DMS153 (cell line): ENCODE results near the gene ZDHHC13.
"Not testable (repeated sequence)": the region's sequence is repeated elsewhere in the genome, so short reads cannot be mapped to it uniquely, and the experiment has no call there.

Experiments
- DNase-seq: peaks from one replicate; lab custom pipeline; 2025; lab: John Stamatoyannopoulos, UW

The ZDHHC13 gene

DNA sequence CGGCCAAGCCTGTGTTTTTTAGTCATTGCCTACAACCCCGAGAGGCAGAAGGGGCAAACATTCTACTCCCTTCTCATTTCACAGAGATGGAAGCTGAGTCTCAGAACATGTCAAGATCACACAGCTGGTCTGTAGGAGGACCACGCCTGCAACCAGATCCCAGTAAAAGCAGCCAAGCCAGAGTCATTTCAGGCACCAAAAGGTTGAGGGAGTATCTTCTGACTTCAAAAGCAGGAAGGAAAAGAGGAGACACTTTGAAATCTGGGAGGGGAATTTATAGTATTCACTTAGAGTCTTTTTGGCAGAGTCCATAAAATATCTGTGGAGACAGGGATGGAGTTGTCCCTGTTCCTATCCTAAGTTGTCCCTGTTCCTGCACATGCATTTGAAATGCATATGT, 17.9 kb upstream of the ZDHHC13 start:
- no peak for DNase-seq

DNA sequence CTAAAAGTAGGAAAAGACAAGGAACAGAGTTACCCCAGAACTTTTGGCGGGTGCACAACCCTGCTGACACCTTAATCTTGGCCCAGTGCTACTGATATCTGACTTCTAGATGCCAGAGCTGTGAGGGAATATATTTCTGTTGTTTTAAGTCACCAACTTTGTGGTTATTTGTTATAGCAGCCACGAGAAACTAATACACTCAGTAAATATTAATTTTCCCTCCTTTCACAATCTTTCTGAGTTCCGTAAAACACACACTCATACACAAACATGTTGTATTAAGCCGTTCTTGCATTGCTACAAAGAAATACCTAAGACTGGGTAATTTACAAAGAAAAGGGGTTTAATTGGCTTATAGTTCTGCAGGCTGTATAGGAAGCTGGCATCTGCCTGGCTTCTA, 16.1 kb upstream of the ZDHHC13 start:
- no peak for DNase-seq

GRCh38 chr11:19101796-19102520, 15.0 kb upstream of the ZDHHC13 start:
- peak; percentile 52 for DNase-seq

- no peak for DNase-seq
Observed at GRCh38 chr11:19102521-19102900, 14.5 kb upstream of the ZDHHC13 start.

- DNase-seq: no peak
Observed at GRCh38 chr11:19105011-19105410, 12.0 kb upstream of the ZDHHC13 start.

DNA sequence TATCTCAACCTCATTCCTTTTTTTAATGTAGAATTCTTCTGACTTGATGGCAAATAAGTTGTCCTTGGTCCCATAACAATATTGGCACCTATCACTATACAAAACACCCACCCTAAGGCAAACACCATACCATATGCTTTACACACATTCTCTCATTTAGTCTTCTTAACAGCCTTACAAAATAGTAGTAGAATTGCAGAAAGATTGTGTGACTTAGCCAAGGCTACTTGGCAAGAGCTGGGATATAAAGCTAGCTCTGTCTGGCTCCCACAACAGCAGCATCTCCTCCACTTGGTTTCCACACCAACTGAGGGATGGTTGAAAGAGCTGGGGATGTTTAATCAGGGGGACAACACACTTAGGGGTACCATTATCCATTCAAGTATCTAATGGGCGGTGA, 9.8 kb upstream of the ZDHHC13 start:
- no peak for DNase-seq

GRCh38 chr11:19110295-19110694, 6.7 kb upstream of the ZDHHC13 start:
- peak; percentile 37 for DNase-seq

DNA sequence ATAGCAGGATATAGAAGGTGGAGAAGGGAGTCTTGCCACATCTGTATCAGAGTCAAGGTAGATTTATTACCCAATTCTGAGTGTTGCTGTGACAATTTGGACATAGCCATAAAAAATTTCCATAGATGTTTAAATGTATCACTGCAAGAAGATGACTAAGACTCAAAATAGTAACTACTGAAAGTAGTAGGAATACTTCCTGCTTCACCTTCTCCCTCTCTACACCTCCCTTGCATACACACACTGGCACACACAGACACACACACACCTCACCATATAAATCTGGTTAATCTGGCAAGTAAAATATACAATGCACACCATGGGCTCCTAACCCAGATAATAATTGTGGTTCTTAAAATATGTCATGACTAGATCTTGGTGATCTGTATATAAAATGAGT, 5.2 kb upstream of the ZDHHC13 start:
- DNase-seq: no peak

DNA sequence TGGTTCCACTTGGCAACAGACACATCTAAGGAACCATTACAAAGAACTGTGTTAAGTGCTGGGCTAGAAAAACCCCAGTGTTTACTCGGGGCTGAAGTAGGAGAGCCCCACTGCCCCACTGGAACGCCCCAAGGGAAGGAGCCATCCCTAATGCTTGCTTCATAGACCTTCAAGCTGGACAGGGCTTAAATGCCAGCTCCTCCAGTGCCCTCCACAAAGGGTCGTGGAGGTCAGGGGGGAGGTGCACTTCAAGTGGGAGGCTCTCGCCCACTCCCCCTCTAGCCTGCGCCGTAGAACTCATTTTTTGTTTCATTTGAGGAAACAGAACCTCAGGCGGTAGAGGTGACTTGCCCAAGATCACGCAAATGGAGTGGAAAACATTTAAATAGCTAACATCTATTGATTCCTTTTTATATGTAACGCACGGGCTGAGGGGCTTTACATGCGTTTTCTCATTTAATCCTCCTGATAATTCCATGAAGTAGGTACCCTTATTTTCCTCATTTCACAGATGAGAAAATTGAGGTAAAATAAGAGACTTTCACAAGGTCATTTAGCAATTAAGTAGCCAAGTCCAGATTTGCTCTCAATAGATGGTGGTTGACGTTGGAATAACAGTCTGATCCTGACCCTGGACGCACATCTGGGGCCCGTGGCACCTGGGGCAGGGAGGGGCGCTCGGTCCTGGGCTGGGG, 545 bp upstream of the ZDHHC13 start:
- no peak for DNase-seq

DNA sequence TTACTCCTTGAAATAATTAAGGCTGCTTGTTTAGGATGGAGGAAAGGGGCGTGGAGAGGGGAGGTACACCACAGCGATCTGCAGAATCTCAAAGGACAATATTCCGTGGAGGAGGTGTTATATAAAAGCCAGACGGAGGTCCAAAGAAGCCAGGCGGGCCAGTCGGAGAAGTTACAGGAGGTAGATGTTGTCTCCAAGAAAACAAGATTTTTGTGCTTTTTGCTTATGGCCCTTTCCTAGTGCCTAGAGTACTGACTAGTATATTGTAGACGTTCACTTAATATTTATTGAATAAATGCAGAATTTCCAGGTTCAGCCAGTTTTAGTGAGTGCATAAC, 761 bp downstream of the ZDHHC13 start:
- no peak for DNase-seq

DNA sequence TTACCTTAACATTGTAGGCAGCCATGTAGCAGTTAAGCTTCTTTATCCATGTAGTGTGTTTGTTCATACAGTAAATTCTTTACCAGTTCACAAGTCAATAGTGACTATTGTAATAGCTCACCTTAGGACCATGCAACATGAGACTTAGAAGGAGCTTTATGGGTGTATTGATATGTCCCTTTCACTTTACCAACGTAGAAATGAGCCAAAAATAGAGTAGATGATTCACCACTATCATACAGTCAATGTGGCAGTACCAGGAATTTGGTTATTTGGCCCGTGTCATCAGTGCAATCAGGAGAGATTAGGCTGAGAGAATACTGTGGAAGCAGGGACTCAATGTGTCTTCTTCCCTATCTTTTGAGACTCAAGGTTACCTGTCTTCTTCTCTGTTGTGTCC, 4.7 kb downstream of the ZDHHC13 start:
- no peak for DNase-seq

GRCh38 chr11:19122960-19123615, 6.1 kb downstream of the ZDHHC13 start:
- no peak for DNase-seq

DNA sequence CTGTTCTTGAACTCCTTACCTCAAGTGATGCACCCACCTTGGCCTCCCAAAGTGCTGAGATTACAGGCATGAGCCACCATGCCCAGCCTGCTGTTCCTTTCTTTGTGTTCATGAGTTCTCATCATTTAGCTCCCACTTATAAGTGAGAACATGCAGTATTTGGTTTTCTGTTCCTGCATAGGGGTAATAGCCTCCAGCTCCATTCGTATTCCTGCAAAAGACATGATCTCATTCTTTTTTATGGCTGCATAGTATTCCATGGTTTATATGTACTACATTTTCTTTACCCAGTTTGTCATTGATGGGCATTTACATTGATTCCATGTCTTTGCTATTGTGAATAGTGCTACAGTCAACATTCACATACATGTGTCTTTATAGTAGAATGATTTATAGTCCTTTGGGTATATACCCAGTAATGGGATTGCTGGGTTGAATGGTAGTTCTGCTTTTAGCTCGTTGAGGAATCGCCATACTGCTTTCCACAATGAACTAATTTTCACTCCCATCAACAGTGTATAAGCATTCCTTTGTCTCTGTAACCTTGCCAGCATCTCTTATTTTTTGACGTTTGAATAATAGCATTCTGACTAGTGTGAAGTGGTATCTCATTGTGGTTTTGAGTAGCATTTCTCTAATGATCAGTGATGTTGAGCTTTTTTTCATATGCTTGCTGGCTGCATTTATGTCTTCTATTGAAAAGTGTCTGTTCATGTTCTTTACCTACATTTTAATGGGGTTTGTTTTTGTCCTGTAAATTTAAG, 9.8 kb downstream of the ZDHHC13 start:
- not testable (repeated sequence) for DNase-seq

- no peak for DNase-seq
Observed at GRCh38 chr11:19134004-19134403, 17.0 kb downstream of the ZDHHC13 start.

DNA sequence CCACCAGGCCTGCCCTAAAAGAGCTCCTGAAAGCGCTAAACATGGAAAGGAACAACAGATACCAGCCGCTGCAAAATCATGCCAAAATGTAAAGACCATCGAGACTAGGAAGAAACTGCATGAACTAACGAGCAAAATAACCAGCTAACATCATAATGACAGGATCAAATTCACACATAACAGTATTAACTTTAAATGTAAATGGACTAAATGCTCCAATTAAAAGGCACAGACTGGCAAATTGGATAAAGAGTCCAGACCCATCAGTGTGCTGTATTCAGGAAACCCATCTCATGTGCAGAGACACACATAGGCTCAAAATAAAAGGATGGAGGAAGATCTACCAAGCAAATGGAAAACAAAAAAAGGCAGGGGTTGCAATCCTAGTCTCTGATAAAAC, 19.9 kb downstream of the ZDHHC13 start:
- DNase-seq: not testable (repeated sequence)

DNA sequence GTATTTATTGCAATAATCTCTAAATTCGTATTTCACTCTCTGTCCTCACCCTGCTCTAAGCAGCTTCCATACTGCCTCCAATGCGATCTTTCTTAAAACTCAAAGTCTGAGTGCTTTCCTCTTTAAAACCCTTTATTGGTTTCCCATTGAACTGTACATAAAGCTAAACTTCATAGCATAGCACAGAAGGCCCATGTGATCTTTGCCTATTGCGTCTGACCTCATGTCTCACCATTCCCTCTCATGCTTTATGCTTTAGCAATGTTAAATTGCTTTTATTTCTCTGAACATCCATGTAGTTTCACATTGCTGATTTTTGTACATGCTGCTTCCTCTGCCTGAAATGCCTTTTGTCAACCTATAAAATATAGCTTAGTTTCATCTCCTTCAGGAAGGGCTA, 28.4 kb downstream of the ZDHHC13 start:
- no peak for DNase-seq

DNA sequence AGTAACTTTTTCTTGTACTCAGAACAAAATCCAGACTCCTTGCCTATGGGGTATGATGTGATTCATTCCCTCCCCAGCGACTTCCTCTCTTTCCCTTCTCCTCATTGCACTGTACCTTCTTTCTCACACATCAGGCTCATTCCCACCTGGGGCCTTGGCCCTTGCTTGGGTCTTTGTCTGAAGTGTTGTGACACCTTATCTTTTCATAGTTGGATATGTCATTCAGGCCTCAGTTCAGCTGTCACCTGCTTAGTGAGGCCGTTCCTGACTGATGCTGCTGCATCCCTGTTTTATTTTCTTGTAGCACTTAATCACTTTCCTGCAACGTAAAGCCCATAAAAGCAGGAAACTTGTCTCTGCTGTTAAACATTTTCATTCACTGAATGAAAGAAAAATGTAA, 39.9 kb downstream of the ZDHHC13 start:
- DNase-seq: no peak

DNA sequence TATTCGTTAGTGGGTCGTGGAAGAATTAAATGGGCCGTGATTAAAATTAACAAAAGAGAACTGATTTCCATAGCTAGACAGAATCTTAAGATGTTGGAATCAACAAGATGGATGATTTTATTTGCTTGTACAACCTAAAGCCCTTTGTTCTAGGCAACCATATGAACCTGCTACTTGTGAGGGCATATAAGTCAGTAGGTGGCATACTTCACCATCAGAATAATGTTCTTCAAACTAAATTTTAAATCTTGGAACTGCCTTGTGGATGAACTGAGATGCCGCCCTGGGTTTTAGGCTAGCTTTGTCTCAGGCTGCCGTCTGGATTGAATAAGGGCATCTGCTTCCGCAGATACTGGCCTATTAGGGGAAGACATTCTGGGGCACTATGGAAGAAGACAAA, 43.9 kb downstream of the ZDHHC13 start:
- no peak for DNase-seq

DNA sequence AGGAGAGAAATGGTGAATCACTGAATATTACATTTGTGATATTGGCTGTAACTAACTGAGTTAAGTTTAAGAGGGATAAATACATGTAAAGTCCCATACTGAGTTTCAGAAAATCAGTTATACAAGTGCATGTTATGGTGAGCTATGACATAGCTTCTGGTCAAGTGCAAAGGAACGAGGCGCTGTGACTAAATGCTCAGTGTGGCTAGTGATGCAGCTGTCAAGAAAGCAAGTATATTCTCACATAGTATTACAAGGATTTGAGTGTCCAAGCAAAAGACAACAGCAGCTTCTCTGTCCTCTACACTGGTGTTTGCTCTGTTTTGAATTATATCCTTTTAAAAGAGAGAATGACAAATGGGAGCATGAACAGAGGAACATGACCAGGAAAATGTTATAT, 44.7 kb downstream of the ZDHHC13 start:
- DNase-seq: no peak

GRCh38 chr11:19162951-19163505, 46.1 kb downstream of the ZDHHC13 start:
- no peak for DNase-seq

- DNase-seq: no peak
Observed at GRCh38 chr11:19163617-19164016, 46.6 kb downstream of the ZDHHC13 start.

- DNase-seq: peak; percentile 92
Observed at GRCh38 chr11:19164230-19164855, 47.4 kb downstream of the ZDHHC13 start.
